A172 (cell line): ENCODE results near the gene LTBP4. TPM values are rescaled to one million over a fixed set of nuclear protein-coding genes. Genes with fewer than 3 reads are reported as not detected.
"Not testable (repeated sequence)": the region's sequence is repeated elsewhere in the genome, so short reads cannot be mapped to it uniquely, and the experiment has no call there.

Source experiments
- DNase-seq: peaks from one replicate; pipeline ENCODE4 v3.0.0-alpha.2; 2015; ENCODE audit warnings: low spot score
- total RNA-seq: library from RNA; depleted of rRNA; stranded (reverse); fragments of >200 nt; shearing (Covaris generic); gene quantifications from 2 replicates; pipeline ENCODE4 v1.2.3, GENCODE V29; 2014; rRNA removed

The LTBP4 gene
- total RNA-seq, result 10.8 and 13.9 TPM in 2 replicates

- no peak for DNase-seq
Measured at GRCh38 chr19:40601134-40601974, at the start of gene LTBP4. Gene LTBP4 (plus strand): TSS chr19:40601369. CDS start chr19:40601388, 19 bp downstream.

- no peak for DNase-seq
Measured at GRCh38 chr19:40552848-40553247, 48.3 kb upstream of the LTBP4 start.

- DNase-seq, result no peak
Measured at GRCh38 chr19:40553885-40554857, 47.0 kb upstream of the LTBP4 start.

GRCh38 chr19:40555978-40556689 lies 45.0 kb upstream of the LTBP4 start:
- no peak for DNase-seq

GRCh38 chr19:40556953-40557530 lies 44.1 kb upstream of the LTBP4 start:
- no peak for DNase-seq

GRCh38 chr19:40559394-40559793 lies 41.8 kb upstream of the LTBP4 start:
- no peak for DNase-seq

GRCh38 chr19:40560092-40560507 lies 41.1 kb upstream of the LTBP4 start:
- no peak for DNase-seq

GRCh38 chr19:40561947-40562346 lies 39.2 kb upstream of the LTBP4 start:
- no peak for DNase-seq

GRCh38 chr19:40564535-40564934 lies 36.6 kb upstream of the LTBP4 start:
- not testable (repeated sequence) for DNase-seq

GRCh38 chr19:40565355-40565754 lies 35.8 kb upstream of the LTBP4 start:
- no peak for DNase-seq

- no peak for DNase-seq
Measured at GRCh38 chr19:40565910-40566495, 35.2 kb upstream of the LTBP4 start.

GRCh38 chr19:40567040-40567749 lies 34.0 kb upstream of the LTBP4 start:
- no peak for DNase-seq

- DNase-seq, result no peak
Measured at GRCh38 chr19:40567750-40568494, 33.2 kb upstream of the LTBP4 start.

GRCh38 chr19:40570313-40571004 lies 30.7 kb upstream of the LTBP4 start:
- DNase-seq, result peak; percentile 100

GRCh38 chr19:40571005-40571318 lies 30.2 kb upstream of the LTBP4 start:
- DNase-seq, result no peak

GRCh38 chr19:40571831-40572495 lies 29.2 kb upstream of the LTBP4 start:
- DNase-seq, result no peak

- no peak for DNase-seq
Measured at GRCh38 chr19:40575326-40575725, 25.8 kb upstream of the LTBP4 start.

GRCh38 chr19:40576151-40576584 lies 25.0 kb upstream of the LTBP4 start:
- DNase-seq, result no peak
